ENCODE data around the gene BEND6. TPM values are rescaled to one million over a fixed set of nuclear protein-coding genes. Genes with fewer than 3 reads are reported as not detected.

Gene BEND6
- total and polyA plus RNA-seq, 2 of the 8 experiments (the other 6 are each of a cell fraction or from before 2014, with no cell fraction given), result 0.71 to 2.1 TPM

DNA sequence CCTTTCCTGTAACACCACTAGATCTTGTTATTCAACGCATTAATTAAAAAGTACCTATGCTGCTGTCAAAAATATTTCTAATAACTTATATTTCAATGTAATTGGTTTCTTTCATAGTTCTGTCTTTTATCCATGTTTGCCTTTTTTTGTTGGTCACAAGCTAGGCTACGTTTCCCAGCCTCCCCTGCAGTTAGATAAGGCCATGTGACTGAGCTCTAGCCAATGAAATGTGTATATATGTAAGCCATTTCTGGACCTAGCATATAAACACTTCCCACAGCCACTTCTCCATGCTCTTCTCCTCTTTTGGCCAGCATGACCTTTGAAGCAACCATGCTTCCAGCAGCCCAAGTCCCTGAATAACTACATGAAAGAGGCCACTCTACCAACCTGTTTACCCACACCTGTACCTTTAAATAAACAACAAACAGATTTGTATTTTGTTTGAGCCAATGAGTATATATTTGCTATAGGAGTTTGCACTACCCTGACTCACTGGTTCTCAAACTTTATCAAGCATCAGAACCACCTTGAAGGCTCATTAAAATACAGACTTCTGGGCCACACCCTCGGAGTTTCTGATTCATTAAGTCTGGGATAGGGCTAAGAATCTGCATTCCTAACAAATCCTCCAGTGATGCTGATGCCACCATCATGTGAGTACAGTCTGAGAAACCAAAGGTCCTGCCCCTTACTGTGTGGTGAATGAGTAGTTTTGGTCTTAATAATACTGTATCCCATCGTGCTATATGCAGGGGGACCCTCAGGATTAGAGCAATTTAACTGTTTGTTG is 45.6 kb upstream of the BEND6 start (continued):
- TF ChIP-seq PHF8 (conservative IDR thresholded peaks at IDR 0.05; ENCODE audit: low read depth, low read length) (no peak), SRF (IDR thresholded peaks at IDR 0.05; ENCODE audit: low read depth, low read length) (no peak), HDAC2 (IDR thresholded peaks at IDR 0.05; ENCODE audit: borderline replicate concordance in 1 of 2, low read depth in 2 of 2, low read length in 2 of 2) (no peak), TCF12 (IDR thresholded peaks at IDR 0.05; ENCODE audit: low read depth, low read length) (no peak), YY1 (IDR thresholded peaks at IDR 0.05; ENCODE audit: low read depth, low read length) (no peak)
